GM10266 (cell line): Measurements from ENCODE around the gene ITPRIPL2.

Source experiments
- DNase-seq: peaks from one replicate; pipeline ENCODE4 v3.0.0; 2012; ENCODE audit errors: extremely low spot score
- TF ChIP-seq, protein P1 (sequence below): IDR thresholded peaks from 2 replicates; pipeline ENCODE4 v1.5.1; 2012; ENCODE audit warnings: mild to moderate bottlenecking, low read depth; ENCODE audit not compliant: control insufficient read depth, insufficient read depth; ENCODE audit errors: missing control alignments

The ITPRIPL2 gene

DNA sequence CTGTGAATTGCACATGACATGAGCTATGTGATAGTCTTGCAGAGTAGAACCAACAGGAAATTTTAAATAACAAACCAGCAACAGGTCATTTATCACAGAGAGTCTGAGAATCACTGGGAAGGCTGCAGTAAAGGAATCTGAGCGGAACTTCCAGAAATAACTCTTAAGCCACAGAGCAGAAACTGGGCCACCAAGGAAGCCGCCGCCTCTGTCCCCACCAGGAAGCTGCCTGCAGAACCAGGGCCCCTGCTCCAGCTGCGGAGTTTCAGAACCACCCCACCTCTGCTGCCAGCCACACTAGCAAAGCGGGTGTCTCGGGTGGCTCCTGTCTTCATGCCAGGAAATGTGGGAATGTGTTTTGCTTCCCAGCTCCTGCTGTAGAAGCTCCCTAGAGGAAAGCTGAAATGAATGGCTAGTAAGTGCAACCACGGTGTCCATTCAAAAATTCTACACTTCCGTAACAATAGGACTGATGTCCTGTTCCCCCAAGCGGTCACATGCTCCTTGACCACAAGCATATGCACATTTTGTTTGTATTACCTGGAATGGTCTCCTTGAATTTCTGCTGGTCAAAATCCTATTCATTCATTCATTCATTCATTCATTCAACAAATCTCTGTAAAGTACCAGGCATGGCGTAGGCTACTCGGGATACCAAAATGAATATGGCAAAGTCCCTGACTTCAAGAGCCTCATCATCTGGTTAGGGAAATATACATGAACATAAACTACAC lies 7.7 kb upstream of the ITPRIPL2 start:
- TF ChIP-seq, protein P1, sequence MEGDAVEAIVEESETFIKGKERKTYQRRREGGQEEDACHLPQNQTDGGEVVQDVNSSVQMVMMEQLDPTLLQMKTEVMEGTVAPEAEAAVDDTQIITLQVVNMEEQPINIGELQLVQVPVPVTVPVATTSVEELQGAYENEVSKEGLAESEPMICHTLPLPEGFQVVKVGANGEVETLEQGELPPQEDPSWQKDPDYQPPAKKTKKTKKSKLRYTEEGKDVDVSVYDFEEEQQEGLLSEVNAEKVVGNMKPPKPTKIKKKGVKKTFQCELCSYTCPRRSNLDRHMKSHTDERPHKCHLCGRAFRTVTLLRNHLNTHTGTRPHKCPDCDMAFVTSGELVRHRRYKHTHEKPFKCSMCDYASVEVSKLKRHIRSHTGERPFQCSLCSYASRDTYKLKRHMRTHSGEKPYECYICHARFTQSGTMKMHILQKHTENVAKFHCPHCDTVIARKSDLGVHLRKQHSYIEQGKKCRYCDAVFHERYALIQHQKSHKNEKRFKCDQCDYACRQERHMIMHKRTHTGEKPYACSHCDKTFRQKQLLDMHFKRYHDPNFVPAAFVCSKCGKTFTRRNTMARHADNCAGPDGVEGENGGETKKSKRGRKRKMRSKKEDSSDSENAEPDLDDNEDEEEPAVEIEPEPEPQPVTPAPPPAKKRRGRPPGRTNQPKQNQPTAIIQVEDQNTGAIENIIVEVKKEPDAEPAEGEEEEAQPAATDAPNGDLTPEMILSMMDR = no peak
- DNase-seq = no peak

DNA sequence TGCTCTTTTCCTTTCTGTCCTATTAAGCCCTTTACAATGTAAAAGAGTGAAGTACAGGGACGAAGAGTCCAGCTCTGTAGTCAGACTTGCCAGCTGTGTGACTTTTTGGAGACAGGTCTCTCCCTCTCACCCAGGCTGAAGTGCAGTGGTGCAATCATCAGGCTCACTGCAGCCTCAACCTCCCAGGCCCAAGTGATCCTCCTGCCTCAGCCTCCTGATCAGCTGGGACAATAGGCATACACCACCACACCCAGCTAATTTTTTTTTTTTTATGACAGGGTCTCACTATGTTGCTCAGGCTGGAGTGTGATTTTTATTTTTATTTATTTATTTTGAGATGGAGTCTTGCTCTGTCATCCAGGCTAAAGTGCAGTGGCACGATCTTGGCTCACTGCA lies 7.1 kb upstream of the ITPRIPL2 start:
- no peak for DNase-seq
- TF ChIP-seq, protein P1 = no peak

DNA sequence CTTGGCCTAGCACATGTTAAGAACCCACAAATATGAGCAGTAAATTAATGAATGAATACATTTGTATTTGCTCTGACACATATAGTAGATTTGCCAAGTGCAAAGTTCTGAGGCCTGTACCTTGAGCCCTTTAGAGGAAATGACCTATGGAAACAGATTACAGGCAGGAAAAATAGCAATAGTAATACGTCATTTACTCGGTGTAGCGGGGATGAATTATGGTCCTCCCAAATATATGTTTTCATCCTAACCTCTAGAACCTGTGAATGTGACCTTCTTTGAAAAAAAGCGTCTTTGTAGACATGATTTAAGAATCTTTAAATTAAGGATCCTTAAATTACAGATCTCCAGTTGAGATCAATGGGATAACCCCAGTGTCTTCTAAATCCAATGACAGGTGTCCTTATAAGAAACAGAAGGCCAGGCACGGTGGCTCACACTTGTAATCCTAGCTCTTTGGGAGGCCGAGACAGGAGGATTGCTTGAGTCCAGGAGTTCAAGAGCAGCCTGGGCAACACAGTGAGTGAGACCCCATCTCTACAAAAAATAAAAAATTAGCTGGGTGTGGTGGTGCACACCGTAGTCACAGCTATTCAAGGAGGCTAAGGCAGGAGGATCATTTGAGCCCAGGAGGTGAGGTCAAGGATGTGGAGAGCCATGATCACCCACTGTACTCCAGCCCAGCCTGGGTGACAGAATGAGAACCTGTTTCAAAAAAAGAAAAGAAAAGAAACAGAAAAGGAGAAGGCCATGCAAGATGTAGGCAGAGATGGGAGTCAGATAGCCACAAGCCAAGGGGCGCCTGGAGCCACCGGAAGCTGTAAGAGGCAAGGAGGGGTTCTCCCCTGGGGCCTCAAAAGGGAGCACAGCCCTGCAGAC lies 5.1 kb upstream of the ITPRIPL2 start:
- TF ChIP-seq, protein P1 = no peak
- DNase-seq = no peak

DNA sequence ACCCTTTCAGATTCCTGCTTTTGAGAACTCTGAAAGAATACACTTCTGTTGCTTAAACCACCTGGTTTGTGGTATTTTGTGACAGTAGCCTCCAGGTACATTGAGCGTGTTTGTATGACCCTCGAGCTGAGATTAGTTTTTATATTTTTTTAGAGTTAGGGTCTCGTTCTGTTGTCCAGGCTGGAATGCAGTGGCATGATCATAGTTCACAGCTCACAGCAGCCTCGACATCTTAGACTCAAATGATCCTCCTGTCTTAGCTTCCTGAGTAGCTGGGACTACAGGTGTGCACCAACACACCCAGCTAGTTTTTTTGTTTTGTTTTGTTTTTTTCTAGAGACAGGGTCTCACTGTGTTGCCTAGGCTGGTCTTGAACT lies 4.5 kb upstream of the ITPRIPL2 start:
- TF ChIP-seq, protein P1 = no peak
- DNase-seq = no peak

DNA sequence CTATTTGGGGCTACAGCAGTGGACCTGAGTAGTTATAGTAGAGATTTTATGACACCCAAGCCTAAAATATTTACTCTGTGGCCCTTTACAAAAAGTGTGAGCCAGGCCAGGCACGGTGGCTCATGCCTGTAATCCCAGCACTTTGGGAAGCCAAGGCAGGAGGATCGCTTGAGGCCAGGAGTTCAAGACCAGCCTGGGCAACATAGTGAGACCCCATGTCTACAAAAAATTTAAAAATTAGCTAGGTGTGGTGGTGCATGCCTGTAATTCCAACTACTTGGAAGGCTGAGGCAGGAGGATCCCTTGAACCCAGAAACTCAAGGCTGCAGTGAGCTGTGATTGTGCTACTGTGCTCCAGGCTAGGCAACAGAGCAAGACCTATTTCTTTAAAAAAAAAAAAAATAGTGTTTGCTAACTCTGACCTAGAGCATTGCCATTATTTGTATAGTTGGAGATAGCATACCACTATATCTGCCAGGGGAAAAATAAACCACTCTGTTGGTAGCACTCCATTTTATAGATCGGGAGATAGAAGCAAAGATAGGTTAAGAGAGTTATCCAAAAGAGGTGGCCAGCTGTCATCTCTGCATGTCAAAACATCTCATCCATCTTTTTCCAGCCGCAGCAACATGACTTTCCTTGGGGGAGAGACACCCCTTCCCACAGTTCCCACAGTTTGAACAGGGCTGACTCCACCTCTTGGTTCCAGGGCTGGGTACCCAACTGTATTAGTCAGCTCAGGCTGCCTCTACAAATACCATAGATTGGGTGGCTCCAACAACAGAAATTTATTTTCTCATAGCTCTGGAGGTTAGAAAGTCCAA lies 3.0 kb upstream of the ITPRIPL2 start:
- TF ChIP-seq, protein P1 = no peak
- no peak for DNase-seq

DNA sequence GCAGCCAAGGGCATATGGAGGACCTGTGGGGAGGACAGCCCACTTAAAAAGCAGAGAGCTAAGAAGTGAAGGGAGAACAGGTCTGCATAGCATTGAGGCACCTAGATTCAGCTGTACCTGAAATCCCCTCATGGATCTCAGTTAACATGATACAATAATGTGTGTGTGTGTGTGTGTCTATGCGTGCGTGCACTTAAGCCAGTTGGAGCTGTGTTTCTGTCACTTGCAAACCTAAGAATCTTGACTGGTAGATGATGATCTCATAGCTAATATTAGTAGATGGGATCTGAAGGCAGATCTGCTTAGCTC lies 1.7 kb upstream of the ITPRIPL2 start:
- TF ChIP-seq, protein P1 = no peak
- no peak for DNase-seq
